GM18499 (cell line): ENCODE data around the gene CFAP77.

Source experiments
- ATAC-seq: cut with Tn5 transposase; IDR thresholded peaks from one replicate; pipeline ENCODE4 v1.9.1; 2021; ENCODE audit warnings: moderate number of reproducible peaks; ENCODE audit not compliant: insufficient read depth, unreplicated experiment

The CFAP77 gene

GRCh38 chr9:132407196-132407595 lies 2.8 kb upstream of the CFAP77 start:
- ATAC-seq = no peak

- no peak for ATAC-seq
Measured at GRCh38 chr9:132408521-132408920, 1.5 kb upstream of the CFAP77 start.

GRCh38 chr9:132410642-132411041 lies 631 bp downstream of the CFAP77 start:
- no peak for ATAC-seq

GRCh38 chr9:132411091-132411508 lies 1.1 kb downstream of the CFAP77 start:
- no peak for ATAC-seq

GRCh38 chr9:132412089-132412488 lies 2.1 kb downstream of the CFAP77 start:
- ATAC-seq = no peak

GRCh38 chr9:132413926-132414325 lies 3.9 kb downstream of the CFAP77 start:
- no peak for ATAC-seq

- no peak for ATAC-seq
Measured at GRCh38 chr9:132414731-132415130, 4.7 kb downstream of the CFAP77 start.

- ATAC-seq = no peak
Measured at GRCh38 chr9:132415181-132415580, 5.2 kb downstream of the CFAP77 start.

GRCh38 chr9:132418726-132419363 lies 8.8 kb downstream of the CFAP77 start:
- ATAC-seq = no peak

GRCh38 chr9:132422574-132422973 lies 12.6 kb downstream of the CFAP77 start:
- ATAC-seq = no peak

- no peak for ATAC-seq
Measured at GRCh38 chr9:132423503-132423902, 13.5 kb downstream of the CFAP77 start.

- no peak for ATAC-seq
Measured at GRCh38 chr9:132424857-132425674, 15.1 kb downstream of the CFAP77 start.

- no peak for ATAC-seq
Measured at GRCh38 chr9:132425675-132426062, 15.7 kb downstream of the CFAP77 start.

GRCh38 chr9:132426639-132427414 lies 16.8 kb downstream of the CFAP77 start:
- ATAC-seq = no peak

GRCh38 chr9:132430998-132431397 lies 21.0 kb downstream of the CFAP77 start:
- ATAC-seq = no peak

- no peak for ATAC-seq
Measured at GRCh38 chr9:132434881-132435280, 24.9 kb downstream of the CFAP77 start.

- ATAC-seq = no peak
Measured at GRCh38 chr9:132439153-132439552, 29.1 kb downstream of the CFAP77 start.

- ATAC-seq = no peak
Measured at GRCh38 chr9:132440735-132441134, 30.7 kb downstream of the CFAP77 start.

GRCh38 chr9:132441404-132441803 lies 31.4 kb downstream of the CFAP77 start:
- ATAC-seq = no peak

GRCh38 chr9:132443951-132444607 lies 34.1 kb downstream of the CFAP77 start:
- no peak for ATAC-seq

GRCh38 chr9:132446887-132447286 lies 36.9 kb downstream of the CFAP77 start:
- no peak for ATAC-seq
